A549 (cell line): ENCODE measurements around the gene GXYLT1.

Source experiments
- CEBPB ChIP-seq, 2 experiments: fragments of >200 bp in 1 of 2; sonication (Bioruptor Twin) in 1 of 2; formaldehyde crosslinking in 1 of 2; IDR thresholded peaks; 2 replicates each; pipeline ENCODE4 v1.6.1; 2012 to 2016
- CTCF ChIP-seq: fragments of >200 bp; sonication (Bioruptor Twin); formaldehyde crosslinking; IDR thresholded peaks from 3 replicates; pipeline ENCODE4 v1.5.1; 2016
- EP300 ChIP-seq, 2 experiments: fragments of >200 bp; sonication (Bioruptor Twin); formaldehyde crosslinking; IDR thresholded peaks; 2 replicates in 1 of 2; 3 replicates in 1 of 2; pipeline ENCODE4 v1.6.1; 2016 to 2017
- KDM1A ChIP-seq: fragments of 200-600 bp; sonication (generic); IDR thresholded peaks from 2 replicates; pipeline ENCODE4 v1.6.1; 2016; ENCODE audit warnings: low read depth, mild to moderate bottlenecking
- MAX ChIP-seq: IDR thresholded peaks from 2 replicates; pipeline ENCODE4 v1.6.1; 2012
- NPAS2 ChIP-seq: fragments of 250-450 bp; sonication (Bioruptor Pico); IDR thresholded peaks from 2 replicates; pipeline ENCODE4 v1.8.0; 2022; ENCODE audit warnings: mild to moderate bottlenecking, moderate library complexity, borderline replicate concordance
- POLR2A ChIP-seq: IDR thresholded peaks from 2 replicates; pipeline ENCODE4 v1.6.1; 2012; ENCODE audit warnings: mild to moderate bottlenecking, low read length
- SREBF2 ChIP-seq: fragments of 450-650 bp; IDR thresholded peaks from 2 replicates; pipeline ENCODE4 v1.6.1; 2014; ENCODE audit warnings: mild to moderate bottlenecking, moderate library complexity
- ZFP36 ChIP-seq: fragments of 450-650 bp; IDR thresholded peaks from 2 replicates; pipeline ENCODE4 v1.6.1; 2014; ENCODE audit warnings: borderline replicate concordance; ENCODE audit not compliant: partially characterized antibody
- ZNF302 ChIP-seq: fragments of 250-450 bp; sonication (Bioruptor Pico); IDR thresholded peaks from 2 replicates; pipeline ENCODE4 v1.9.0; 2021; ENCODE audit warnings: inconsistent platforms, mild to moderate bottlenecking, moderate library complexity

DNA sequence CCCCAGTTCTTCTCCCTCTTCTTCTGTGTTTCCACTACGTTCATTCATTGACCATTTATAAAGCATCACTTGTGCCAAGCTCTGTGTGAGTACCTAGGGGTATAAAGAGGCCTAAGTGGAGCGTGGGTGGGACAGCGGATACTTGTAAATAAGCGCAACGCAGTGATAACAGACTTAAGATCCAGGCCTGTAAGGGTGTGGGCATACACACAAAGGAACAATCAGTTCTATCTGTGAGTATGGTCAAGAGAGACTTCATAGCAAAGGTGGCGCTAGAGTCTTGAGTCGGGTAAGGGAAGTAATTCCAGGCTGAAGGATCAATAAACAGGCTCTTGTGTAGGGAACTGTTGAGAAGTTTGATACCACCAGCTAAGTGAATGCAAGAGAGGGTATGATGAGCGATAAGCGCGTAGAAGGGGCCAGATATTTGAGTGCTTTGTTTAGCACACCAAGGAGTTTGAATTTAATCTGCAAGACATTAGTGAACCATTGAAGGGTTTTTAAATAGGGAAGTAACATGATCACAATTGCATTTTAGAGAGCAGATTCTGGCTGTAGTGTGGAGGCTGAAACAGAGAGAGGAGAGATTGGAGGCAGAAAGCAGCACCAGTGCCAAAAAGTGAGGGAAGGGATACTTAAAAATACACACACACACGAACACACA, 1.0 kb upstream of the GXYLT1 start:
- TF ChIP-seq CTCF (peak; percentile 49), POLR2A (no peak), ZFP36 (no peak), EP300 (IDR thresholded peaks at IDR 0.05) (no peak), KDM1A (no peak), NPAS2 (CRISPR knock-in tag) (no peak), ZNF302 (no peak), SREBF2 (no peak), CEBPB (IDR thresholded peaks at IDR 0.05) (no peak), MAX (no peak)
